Duodenal mucosa (tissue), 2 donors: ENCODE measurements around the gene PCDHB12.

Experiments
- H3K27ac ChIP-seq: one replicate; pipeline ENCODE4 v1.7.0; 2013; ENCODE audit warnings: low read depth, low read length
- H3K27me3 ChIP-seq, 2 donors: one replicate each; pipeline ENCODE4 v1.7.0; 2013; ENCODE audit warnings: low read length in 2 of 2, control low read depth in 1 of 2; ENCODE audit not compliant: insufficient read depth in 2 of 2, control insufficient read depth in 1 of 2
- H3K36me3 ChIP-seq, 2 donors: one replicate each; pipeline ENCODE4 v1.7.0; 2013; ENCODE audit warnings: low read length in 2 of 2, control low read depth in 1 of 2; ENCODE audit not compliant: insufficient read depth in 2 of 2, control insufficient read depth in 1 of 2
- H3K4me1 ChIP-seq, 2 donors: one replicate each; pipeline ENCODE4 v1.7.0; 2013; ENCODE audit warnings: low read length in 2 of 2, control low read depth in 1 of 2; ENCODE audit not compliant: insufficient read depth in 2 of 2, control insufficient read depth in 1 of 2
- H3K4me3 ChIP-seq, 2 donors: one replicate each; pipeline ENCODE4 v1.7.0; 2013; ENCODE audit warnings: low read length in 2 of 2, low read depth in 1 of 2
- H3K9ac ChIP-seq, 2 donors: one replicate each; pipeline ENCODE4 v1.7.0; 2013; ENCODE audit warnings: low read length in 2 of 2, low read depth in 1 of 2
- H3K9me3 ChIP-seq, 2 donors: one replicate each; pipeline ENCODE4 v1.7.0; 2013; ENCODE audit warnings: low read length in 2 of 2, control low read depth in 1 of 2; ENCODE audit not compliant: control insufficient read depth in 1 of 2

The PCDHB12 gene

DNA sequence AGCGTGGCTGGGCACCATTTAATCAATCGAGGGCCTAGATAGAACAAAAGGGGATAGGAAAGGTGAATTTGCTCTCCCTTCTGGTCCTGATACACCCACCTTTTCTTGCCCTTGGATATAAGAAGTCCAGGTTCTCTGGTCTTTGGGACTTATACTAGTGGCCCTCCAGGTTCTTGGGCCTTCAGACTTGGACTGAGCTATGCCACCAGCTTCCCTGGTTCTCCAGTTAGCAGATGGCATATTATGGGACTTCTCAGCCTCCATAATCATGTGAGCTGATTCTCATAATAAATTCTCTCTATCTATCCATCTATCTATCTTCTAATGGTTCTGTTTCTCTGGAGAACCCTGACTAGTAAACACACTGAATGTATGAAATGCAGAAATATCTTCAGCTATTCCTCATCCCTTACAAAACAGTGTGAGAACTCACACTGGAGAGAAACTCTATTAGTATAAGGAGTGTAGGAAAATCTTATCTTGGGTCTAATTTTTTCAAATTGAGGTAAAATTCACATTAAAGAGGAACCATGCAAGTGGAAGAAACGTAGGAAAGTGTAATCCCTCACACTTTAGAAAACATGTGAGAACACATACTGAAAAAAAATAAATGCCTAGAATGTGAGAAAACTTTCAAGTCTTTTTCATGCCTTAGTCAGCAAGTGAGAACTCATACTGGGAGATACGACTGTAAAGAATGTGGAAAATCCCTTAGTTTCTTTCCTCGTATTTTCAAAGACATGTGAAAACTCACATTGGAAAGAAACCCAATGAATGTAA is 52.1 kb downstream of the PCDHB12 start:
- Histone ChIP-seq H3K27ac (no peak overlapping the region), H3K9me3 (peaks cover 76 to 86% of the 10 kb centered on the region in 2 donors), H3K4me1 (no peaks in the 10 kb centered on the region), H3K27me3 (no peaks in the 10 kb centered on the region), H3K36me3 (peaks cover 0 to 3% of the 10 kb centered on the region in 2 donors), H3K4me3 (no peak overlapping the region), H3K9ac (no peak overlapping the region)

DNA sequence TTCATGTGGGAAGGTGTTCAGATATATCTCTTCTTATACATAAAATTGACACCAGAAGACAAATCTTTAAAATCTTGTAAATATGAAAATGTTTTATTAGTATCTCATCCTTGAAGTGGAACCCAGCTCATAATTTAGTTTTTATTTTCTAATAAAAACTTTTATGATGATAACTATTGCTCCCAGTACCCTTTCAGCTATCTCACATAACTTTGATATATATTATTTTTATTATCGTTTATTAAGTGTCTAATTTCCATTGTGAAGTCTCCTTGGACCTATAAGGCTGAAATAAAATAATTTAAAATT is 52.7 kb downstream of the PCDHB12 start:
- Histone ChIP-seq H3K4me1 (no peaks in the 10 kb centered on the region), H3K27me3 (no peaks in the 10 kb centered on the region), H3K4me3 (no peak overlapping the region), H3K9ac (no peak overlapping the region), H3K9me3 (peaks cover 78 to 91% of the 10 kb centered on the region in 2 donors), H3K36me3 (peaks cover 0 to 3% of the 10 kb centered on the region in 2 donors), H3K27ac (no peak overlapping the region)
